ENCODE measurements around the gene SLC9B1. TPM values are rescaled to one million over a fixed set of nuclear protein-coding genes. Genes with fewer than 3 reads are reported as not detected.
"Not testable (repeated sequence)": the region's sequence is repeated elsewhere in the genome, so short reads cannot be mapped to it uniquely, and the experiment has no call there.

Gene SLC9B1
- total RNA-seq, 3 donors from 2014 or later: 0.44 to 1.6 (median 1.3) TPM

DNA sequence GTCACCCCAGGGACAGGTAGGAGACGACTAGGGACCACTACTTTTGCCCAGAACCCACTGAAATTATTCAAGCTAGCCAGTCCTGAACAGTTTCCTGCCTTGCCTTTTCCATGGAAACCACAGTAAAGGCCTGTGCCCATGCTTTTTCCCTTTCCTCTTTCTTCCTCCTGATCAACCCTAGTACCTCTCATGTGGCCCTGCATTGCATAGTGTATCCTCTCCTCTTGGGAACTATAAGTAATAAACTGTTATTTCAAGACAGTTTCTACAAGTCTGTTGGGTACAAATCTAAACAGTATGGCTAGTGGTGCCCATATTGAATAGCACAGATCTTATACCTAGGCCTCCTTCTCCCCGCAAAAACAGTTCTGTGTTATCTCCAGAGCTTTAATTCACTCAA, 136.2 kb downstream of the SLC9B1 start:
- no peak for TF ChIP-seq POLR2A (IDR thresholded peaks at IDR 0.05)
- TF ChIP-seq, protein P1, sequence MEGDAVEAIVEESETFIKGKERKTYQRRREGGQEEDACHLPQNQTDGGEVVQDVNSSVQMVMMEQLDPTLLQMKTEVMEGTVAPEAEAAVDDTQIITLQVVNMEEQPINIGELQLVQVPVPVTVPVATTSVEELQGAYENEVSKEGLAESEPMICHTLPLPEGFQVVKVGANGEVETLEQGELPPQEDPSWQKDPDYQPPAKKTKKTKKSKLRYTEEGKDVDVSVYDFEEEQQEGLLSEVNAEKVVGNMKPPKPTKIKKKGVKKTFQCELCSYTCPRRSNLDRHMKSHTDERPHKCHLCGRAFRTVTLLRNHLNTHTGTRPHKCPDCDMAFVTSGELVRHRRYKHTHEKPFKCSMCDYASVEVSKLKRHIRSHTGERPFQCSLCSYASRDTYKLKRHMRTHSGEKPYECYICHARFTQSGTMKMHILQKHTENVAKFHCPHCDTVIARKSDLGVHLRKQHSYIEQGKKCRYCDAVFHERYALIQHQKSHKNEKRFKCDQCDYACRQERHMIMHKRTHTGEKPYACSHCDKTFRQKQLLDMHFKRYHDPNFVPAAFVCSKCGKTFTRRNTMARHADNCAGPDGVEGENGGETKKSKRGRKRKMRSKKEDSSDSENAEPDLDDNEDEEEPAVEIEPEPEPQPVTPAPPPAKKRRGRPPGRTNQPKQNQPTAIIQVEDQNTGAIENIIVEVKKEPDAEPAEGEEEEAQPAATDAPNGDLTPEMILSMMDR (IDR thresholded peaks at IDR 0.05): no peak
- TF ChIP-seq POLR2AphosphoS5 (IDR thresholded peaks at IDR 0.05): no peak
- no peaks in the 10 kb centered on the region for H3K27me3 ChIP-seq
- no peak overlapping the region for H3K4me3 ChIP-seq
- H3K4me1 ChIP-seq: no peaks in the 10 kb centered on the region
- H3K9me3 ChIP-seq: no peaks in the 10 kb centered on the region
- DNase-seq (ENCODE audit: low spot score in 2 of 2): no peak
- no peaks in the 10 kb centered on the region for H3K36me3 ChIP-seq
- intact Hi-C loops (cut with DNase I; ENCODE audit: low total_unique reads): no loop called here
- H3K27ac ChIP-seq: no peak overlapping the region

DNA sequence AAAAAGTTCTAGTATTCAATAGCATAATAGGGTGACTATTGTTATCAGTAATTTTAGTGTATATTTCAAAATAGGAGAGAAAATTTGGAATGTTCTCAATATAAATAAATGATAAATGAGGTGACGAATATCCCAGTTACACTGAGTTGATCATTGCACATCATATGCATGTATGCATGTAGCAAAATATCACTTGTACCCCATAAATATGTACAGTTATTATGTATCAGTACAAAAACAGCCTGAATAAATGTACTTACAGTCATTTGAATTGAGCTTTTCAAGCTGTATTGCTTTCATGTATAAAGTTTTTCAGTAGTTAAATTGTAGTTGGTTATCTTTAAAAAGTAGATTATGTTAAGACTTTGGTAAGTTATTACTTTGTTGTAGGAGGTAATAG, 138.2 kb downstream of the SLC9B1 start:
- Histone ChIP-seq H3K4me1 (no peaks in the 10 kb centered on the region), H3K27ac (no peak overlapping the region), H3K4me3 (no peak overlapping the region), H3K36me3 (no peaks in the 10 kb centered on the region), H3K27me3 (no peaks in the 10 kb centered on the region), H3K9me3 (peaks cover 7 to 9% of the 10 kb centered on the region in 2 donors)
- DNase-seq (ENCODE audit: low spot score in 2 of 2): no peak
- TF ChIP-seq POLR2AphosphoS5 (IDR thresholded peaks at IDR 0.05) (no peak), POLR2A (IDR thresholded peaks at IDR 0.05) (no peak)
- TF ChIP-seq, protein P1 (IDR thresholded peaks at IDR 0.05): no peak
- intact Hi-C loops (cut with DNase I; ENCODE audit: low total_unique reads): no loop called here

DNA sequence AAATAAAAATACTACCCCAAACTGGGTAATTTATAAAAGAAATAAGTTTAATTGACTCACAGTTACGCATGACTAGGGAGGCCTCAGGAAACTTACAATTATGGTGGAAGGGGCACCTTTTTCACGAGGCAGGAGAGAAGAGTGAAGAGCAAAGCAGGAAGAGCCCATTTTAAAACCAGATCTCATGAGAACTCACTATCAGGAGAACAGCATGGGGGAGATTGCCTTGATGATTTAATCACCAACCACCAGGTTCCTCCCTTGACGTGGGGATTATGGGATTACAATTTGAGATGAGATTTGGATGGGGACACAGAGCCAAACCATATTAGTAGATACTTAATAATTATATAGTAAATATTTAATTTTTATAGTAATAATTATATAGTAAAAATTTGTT, 140.6 kb downstream of the SLC9B1 start:
- intact Hi-C loops (cut with DNase I; ENCODE audit: low total_unique reads): no loop called here

DNA sequence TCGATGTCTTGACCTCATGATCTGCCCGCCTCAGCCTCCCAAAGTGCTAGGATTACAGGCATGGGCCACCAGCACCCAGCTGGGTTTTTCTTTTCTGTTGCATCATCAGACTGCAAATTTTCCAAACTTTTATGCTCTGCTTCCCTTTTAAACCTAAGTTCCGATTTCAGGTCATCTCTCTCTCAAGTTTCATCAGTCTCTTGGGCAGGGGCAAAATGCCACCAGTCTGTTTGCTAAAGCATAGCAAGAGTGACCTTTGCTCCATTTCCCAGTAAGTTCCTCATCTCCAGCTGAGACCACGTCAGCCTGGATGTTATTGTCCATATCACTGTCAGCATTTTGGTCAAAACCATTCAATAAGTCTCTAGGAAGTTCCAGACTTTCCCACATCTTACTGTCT, 141.2 kb downstream of the SLC9B1 start:
- intact Hi-C loops (cut with DNase I; ENCODE audit: low total_unique reads); H3K4me3 ChIP-seq; H3K27ac ChIP-seq; DNase-seq (ENCODE audit: low spot score in 2 of 2); H3K4me1 ChIP-seq; H3K36me3 ChIP-seq; H3K9me3 ChIP-seq; H3K27me3 ChIP-seq: not testable (repeated sequence)

More for the DNA sequence above, 140.6 kb downstream of the SLC9B1 start:
- peaks cover 7 to 9% of the 10 kb centered on the region in 2 donors for H3K9me3 ChIP-seq
- no peaks in the 10 kb centered on the region for H3K27me3 ChIP-seq
- no peaks in the 10 kb centered on the region for H3K4me1 ChIP-seq
- no peak overlapping the region for H3K4me3 ChIP-seq
- H3K36me3 ChIP-seq: no peaks in the 10 kb centered on the region
- H3K27ac ChIP-seq: no peak overlapping the region
- TF ChIP-seq POLR2AphosphoS5 (IDR thresholded peaks at IDR 0.05) (no peak), POLR2A (IDR thresholded peaks at IDR 0.05) (no peak)
- TF ChIP-seq, protein P1 (IDR thresholded peaks at IDR 0.05): no peak
- DNase-seq (ENCODE audit: low spot score in 2 of 2): no peak

DNA sequence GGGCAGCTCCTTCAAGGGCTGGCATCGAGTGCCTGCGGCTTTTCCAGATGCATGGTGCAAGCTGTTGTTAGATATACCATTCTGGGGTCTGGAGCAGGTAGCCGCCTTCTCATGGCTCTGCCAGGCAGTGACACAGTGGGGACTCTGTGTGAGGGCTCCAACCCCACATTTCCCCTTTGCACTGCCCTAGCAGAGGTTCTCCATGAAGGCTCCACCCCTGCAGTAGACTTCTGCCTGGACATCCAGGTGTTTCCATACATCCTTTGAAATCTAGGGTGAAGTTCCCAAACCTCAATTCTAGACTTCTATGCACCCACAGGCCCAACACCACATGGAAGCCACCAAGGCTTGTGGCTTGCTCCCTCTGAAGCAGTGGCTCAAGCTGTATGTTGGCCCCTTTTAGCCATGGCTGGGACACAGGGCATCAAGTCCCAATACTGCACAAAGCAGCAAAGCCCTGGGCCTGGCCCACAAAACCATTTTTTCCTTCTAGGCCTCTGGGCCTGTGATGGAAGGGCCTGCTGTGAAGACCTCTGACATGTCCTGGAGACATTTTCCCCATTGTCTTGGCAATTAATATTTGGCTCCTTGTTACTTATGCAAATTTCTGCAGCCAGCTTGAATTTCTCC, 141.9 kb downstream of the SLC9B1 start:
- H3K4me3 ChIP-seq; intact Hi-C loops (cut with DNase I; ENCODE audit: low total_unique reads); H3K27me3 ChIP-seq; H3K27ac ChIP-seq; H3K9me3 ChIP-seq; H3K36me3 ChIP-seq; H3K4me1 ChIP-seq; DNase-seq (ENCODE audit: low spot score in 2 of 2): not testable (repeated sequence)

DNA sequence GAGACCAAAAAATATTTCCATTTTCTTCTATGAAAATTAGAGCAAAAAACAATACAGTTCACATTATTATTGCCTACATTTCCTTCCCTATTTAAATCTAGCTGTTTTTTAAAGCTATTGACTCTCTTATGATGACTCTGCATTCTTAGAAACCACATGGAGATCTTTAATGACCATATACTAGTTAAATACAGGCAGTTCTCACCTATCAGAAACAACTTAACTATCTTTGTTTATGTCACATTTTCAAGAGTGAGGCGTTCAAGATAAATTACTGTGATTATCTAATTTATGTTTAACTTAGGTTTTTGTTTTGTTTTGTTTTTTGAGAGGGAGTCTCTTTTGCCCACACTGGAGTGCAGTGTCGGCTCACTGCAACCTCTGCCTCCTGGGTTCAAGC, 147.7 kb downstream of the SLC9B1 start:
- Histone ChIP-seq H3K4me3 (no peak overlapping the region), H3K27ac (no peak overlapping the region), H3K36me3 (no peaks in the 10 kb centered on the region), H3K27me3 (no peaks in the 10 kb centered on the region), H3K4me1 (no peaks in the 10 kb centered on the region), H3K9me3 (no peaks in the 10 kb centered on the region)
- TF ChIP-seq POLR2A (IDR thresholded peaks at IDR 0.05) (no peak), POLR2AphosphoS5 (IDR thresholded peaks at IDR 0.05) (no peak)
- TF ChIP-seq, protein P1 (IDR thresholded peaks at IDR 0.05): no peak
- intact Hi-C loops (cut with DNase I; ENCODE audit: low total_unique reads): no loop called here
- DNase-seq (ENCODE audit: low spot score in 2 of 2): no peak
